ENCODE results near the gene WNK2. TPM values are rescaled to one million over a fixed set of nuclear protein-coding genes. Genes with fewer than 3 reads are reported as not detected.

The WNK2 gene
- total RNA-seq, 4 donors from 2014 or later: 6.2 to 31.9 (median 18.9) TPM

- DNase-seq: no peak
- TF ChIP-seq, protein P1, sequence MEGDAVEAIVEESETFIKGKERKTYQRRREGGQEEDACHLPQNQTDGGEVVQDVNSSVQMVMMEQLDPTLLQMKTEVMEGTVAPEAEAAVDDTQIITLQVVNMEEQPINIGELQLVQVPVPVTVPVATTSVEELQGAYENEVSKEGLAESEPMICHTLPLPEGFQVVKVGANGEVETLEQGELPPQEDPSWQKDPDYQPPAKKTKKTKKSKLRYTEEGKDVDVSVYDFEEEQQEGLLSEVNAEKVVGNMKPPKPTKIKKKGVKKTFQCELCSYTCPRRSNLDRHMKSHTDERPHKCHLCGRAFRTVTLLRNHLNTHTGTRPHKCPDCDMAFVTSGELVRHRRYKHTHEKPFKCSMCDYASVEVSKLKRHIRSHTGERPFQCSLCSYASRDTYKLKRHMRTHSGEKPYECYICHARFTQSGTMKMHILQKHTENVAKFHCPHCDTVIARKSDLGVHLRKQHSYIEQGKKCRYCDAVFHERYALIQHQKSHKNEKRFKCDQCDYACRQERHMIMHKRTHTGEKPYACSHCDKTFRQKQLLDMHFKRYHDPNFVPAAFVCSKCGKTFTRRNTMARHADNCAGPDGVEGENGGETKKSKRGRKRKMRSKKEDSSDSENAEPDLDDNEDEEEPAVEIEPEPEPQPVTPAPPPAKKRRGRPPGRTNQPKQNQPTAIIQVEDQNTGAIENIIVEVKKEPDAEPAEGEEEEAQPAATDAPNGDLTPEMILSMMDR (IDR thresholded peaks at IDR 0.05): no peak
- no peak for TF ChIP-seq POLR2A (IDR thresholded peaks at IDR 0.05)
- Histone ChIP-seq H3K9me3 (no peaks in the 10 kb centered on the region), H3K4me3 (no peak overlapping the region), H3K27ac (no peak overlapping the region), H3K27me3 (no peaks in the 10 kb centered on the region), H3K4me1 (no peaks in the 10 kb centered on the region), H3K36me3 (no peaks in the 10 kb centered on the region)
- intact Hi-C loops (cut with DNase I; ENCODE audit: low total_unique reads): no loop called here
These were observed 77.3 kb downstream of the WNK2 start for GRCh38 chr9:93261281-93261680.

DNA sequence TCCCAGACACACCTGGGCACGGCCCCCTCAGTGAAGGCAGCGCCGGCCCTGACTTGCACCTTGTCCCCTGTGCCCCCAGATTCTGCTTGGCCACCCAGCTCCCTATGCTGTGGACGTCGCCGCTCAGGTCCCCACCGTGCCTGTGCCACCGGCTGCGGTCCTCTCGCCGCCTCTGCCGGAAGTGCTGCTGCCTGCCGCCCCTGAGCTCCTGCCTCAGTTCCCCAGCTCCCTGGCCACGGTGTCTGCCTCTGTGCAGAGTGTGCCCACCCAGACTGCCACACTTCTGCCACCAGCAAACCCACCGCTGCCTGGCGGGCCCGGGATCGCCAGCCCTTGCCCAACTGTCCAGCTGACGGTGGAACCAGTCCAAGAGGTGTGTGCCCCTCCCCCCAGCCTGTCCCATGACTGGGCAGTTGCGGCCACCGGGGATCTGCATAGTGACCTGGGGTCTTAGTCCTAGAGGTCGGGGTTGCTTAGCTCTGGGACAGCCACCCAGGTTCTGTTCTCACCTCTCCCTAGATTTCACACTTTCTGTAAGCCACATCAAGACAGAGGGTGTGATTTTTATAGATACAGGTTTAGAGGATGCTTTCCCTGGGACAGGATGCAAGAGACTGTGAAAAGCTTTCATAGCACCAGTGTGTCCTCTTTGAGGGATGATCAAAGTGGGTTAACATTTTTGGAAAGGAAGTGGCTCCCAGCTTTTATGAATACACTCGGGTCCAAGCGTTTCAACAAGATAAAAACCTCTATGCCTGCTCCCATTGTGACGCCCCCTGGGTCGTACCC is 78.0 kb downstream of the WNK2 start:
- TF ChIP-seq, protein P1 (IDR thresholded peaks at IDR 0.05): no peak
- TF ChIP-seq POLR2A (IDR thresholded peaks at IDR 0.05): no peak
- Histone ChIP-seq H3K4me3 (no peak overlapping the region), H3K4me1 (no peaks in the 10 kb centered on the region), H3K9me3 (no peaks in the 10 kb centered on the region), H3K36me3 (no peaks in the 10 kb centered on the region), H3K27me3 (no peaks in the 10 kb centered on the region), H3K27ac (no peak overlapping the region)
- DNase-seq: no peak
- intact Hi-C loops (cut with DNase I; ENCODE audit: low total_unique reads): no loop called here

GRCh38 chr9:93262537-93263310 is 78.8 kb downstream of the WNK2 start:
- TF ChIP-seq POLR2A (IDR thresholded peaks at IDR 0.05): no peak
- TF ChIP-seq, protein P1 (IDR thresholded peaks at IDR 0.05): no peak
- DNase-seq: no peak
- Histone ChIP-seq H3K4me1 (no peaks in the 10 kb centered on the region), H3K4me3 (no peak overlapping the region), H3K27me3 (no peaks in the 10 kb centered on the region), H3K9me3 (no peaks in the 10 kb centered on the region), H3K27ac (no peak overlapping the region), H3K36me3 (no peaks in the 10 kb centered on the region)
- intact Hi-C loops (cut with DNase I; ENCODE audit: low total_unique reads): no loop called here

GRCh38 chr9:93263334-93264229 is 79.6 kb downstream of the WNK2 start:
- Histone ChIP-seq H3K4me1 (no peaks in the 10 kb centered on the region), H3K27me3 (no peaks in the 10 kb centered on the region), H3K9me3 (no peaks in the 10 kb centered on the region), H3K36me3 (no peaks in the 10 kb centered on the region), H3K27ac (no peak overlapping the region), H3K4me3 (no peak overlapping the region)
- TF ChIP-seq POLR2A (IDR thresholded peaks at IDR 0.05): no peak
- TF ChIP-seq, protein P1 (IDR thresholded peaks at IDR 0.05): no peak
- no peak for DNase-seq
- intact Hi-C loops (cut with DNase I; ENCODE audit: low total_unique reads): no loop called here
